HG03066 (cell line): ENCODE data around the gene POC1B.

ENCODE experiments used
- ATAC-seq: cut with Tn5 transposase; IDR thresholded peaks from one replicate; pipeline ENCODE4 v1.9.1; 2021; ENCODE audit warnings: low read depth; ENCODE audit not compliant: unreplicated experiment

The POC1B gene

GRCh38 chr12:89525824-89526770 lies at the start of gene POC1B:
POC1B (minus strand) TSS chr12:89526047; CDS start chr12:89525895, 152 bp downstream.
- peak; percentile 63 for ATAC-seq

- ATAC-seq, result no peak
These were observed 49.5 kb upstream of the POC1B start for GRCh38 chr12:89575374-89575773.

GRCh38 chr12:89574736-89575208 lies 48.9 kb upstream of the POC1B start:
- no peak for ATAC-seq

- ATAC-seq, result no peak
These were observed 47.4 kb upstream of the POC1B start for GRCh38 chr12:89573051-89573810.

- no peak for ATAC-seq
These were observed 45.8 kb upstream of the POC1B start for GRCh38 chr12:89571491-89572195.

- no peak for ATAC-seq
These were observed 42.6 kb upstream of the POC1B start for GRCh38 chr12:89568484-89568883.

- no peak for ATAC-seq
These were observed 41.9 kb upstream of the POC1B start for GRCh38 chr12:89567691-89568239.

- no peak for ATAC-seq
These were observed 40.8 kb upstream of the POC1B start for GRCh38 chr12:89566615-89567014.

GRCh38 chr12:89565002-89565401 lies 39.2 kb upstream of the POC1B start:
- no peak for ATAC-seq

- ATAC-seq, result no peak
These were observed 33.9 kb upstream of the POC1B start for GRCh38 chr12:89559753-89560152.

- no peak for ATAC-seq
These were observed 31.1 kb upstream of the POC1B start for GRCh38 chr12:89556976-89557375.

- ATAC-seq, result no peak
These were observed 26.5 kb upstream of the POC1B start for GRCh38 chr12:89552376-89552775.

- no peak for ATAC-seq
These were observed 25.9 kb upstream of the POC1B start for GRCh38 chr12:89551747-89552146.

- no peak for ATAC-seq
These were observed 21.3 kb upstream of the POC1B start for GRCh38 chr12:89547101-89547500.

- ATAC-seq, result no peak
These were observed 20.3 kb upstream of the POC1B start for GRCh38 chr12:89546151-89546550.

- ATAC-seq, result no peak
These were observed 18.9 kb upstream of the POC1B start for GRCh38 chr12:89544681-89545184.

GRCh38 chr12:89544022-89544421 lies 18.2 kb upstream of the POC1B start:
- ATAC-seq, result no peak

- ATAC-seq, result peak; percentile 77
These were observed 17.2 kb upstream of the POC1B start for GRCh38 chr12:89542912-89543592.

GRCh38 chr12:89542236-89542635 lies 16.4 kb upstream of the POC1B start:
- no peak for ATAC-seq

- no peak for ATAC-seq
These were observed 14.7 kb upstream of the POC1B start for GRCh38 chr12:89540586-89540985.
